ENCODE measurements around the gene MYBPC3.

The MYBPC3 gene

GRCh38 chr11:47378010-47378835 is 25.7 kb upstream of the MYBPC3 start, which contains the start of gene SPI1:
TSS of gene SPI1 (minus strand) at chr11:47378547. CDS start at chr11:47378353, 194 bp downstream.
- peak; percentile 87 for DNase-seq (ENCODE audit: low spot score)
- TF ChIP-seq CTCF (IDR thresholded peaks at IDR 0.05; ENCODE audit: extremely low read depth, insufficient read depth, missing control alignments): no peak
- in situ Hi-C loops (cut with MboI; ENCODE audit: low pct_unique_long_range_greater_than_20kb, low sequenced_read_pairs, unreplicated experiment): no loop called here

- DNase-seq (ENCODE audit: low spot score): peak; percentile 31
- TF ChIP-seq CTCF (IDR thresholded peaks at IDR 0.05; ENCODE audit: extremely low read depth, insufficient read depth, missing control alignments): no peak
- in situ Hi-C loops (cut with MboI; ENCODE audit: low pct_unique_long_range_greater_than_20kb, low sequenced_read_pairs, unreplicated experiment): no loop called here
Measured at GRCh38 chr11:47377571-47378009, 25.1 kb upstream of the MYBPC3 start.

- in situ Hi-C loops (cut with MboI; ENCODE audit: low pct_unique_long_range_greater_than_20kb, low sequenced_read_pairs, unreplicated experiment): no loop called here
- no peak for DNase-seq (ENCODE audit: low spot score)
- peak; percentile 0 for TF ChIP-seq CTCF (IDR thresholded peaks at IDR 0.05; ENCODE audit: extremely low read depth, insufficient read depth, missing control alignments)
Measured at GRCh38 chr11:47376525-47377371, 24.2 kb upstream of the MYBPC3 start.

- no peak for TF ChIP-seq CTCF (IDR thresholded peaks at IDR 0.05; ENCODE audit: extremely low read depth, insufficient read depth, missing control alignments)
- in situ Hi-C loops (cut with MboI; ENCODE audit: low pct_unique_long_range_greater_than_20kb, low sequenced_read_pairs, unreplicated experiment): no loop called here
- no peak for DNase-seq (ENCODE audit: low spot score)
Measured at GRCh38 chr11:47376107-47376524, 23.6 kb upstream of the MYBPC3 start.

GRCh38 chr11:47375546-47376085 is 23.1 kb upstream of the MYBPC3 start:
- in situ Hi-C loops (cut with MboI; ENCODE audit: low pct_unique_long_range_greater_than_20kb, low sequenced_read_pairs, unreplicated experiment): no loop called here
- TF ChIP-seq CTCF (IDR thresholded peaks at IDR 0.05; ENCODE audit: extremely low read depth, insufficient read depth, missing control alignments): no peak
- DNase-seq (ENCODE audit: low spot score): no peak

- DNase-seq (ENCODE audit: low spot score): no peak
- TF ChIP-seq CTCF (IDR thresholded peaks at IDR 0.05; ENCODE audit: extremely low read depth, insufficient read depth, missing control alignments): no peak
- in situ Hi-C loops (cut with MboI; ENCODE audit: low pct_unique_long_range_greater_than_20kb, low sequenced_read_pairs, unreplicated experiment): no loop called here
Measured at GRCh38 chr11:47375020-47375419, 22.5 kb upstream of the MYBPC3 start.
